Mesendoderm (in vitro differentiated cells): ENCODE data around the gene DNAAF3.
"Not testable (repeated sequence)": the region's sequence is repeated elsewhere in the genome, so short reads cannot be mapped to it uniquely, and the experiment has no call there.

ENCODE experiments used
- DNase-seq: peaks from one replicate; pipeline ENCODE4 v3.0.0; 2013
- H2AK5ac ChIP-seq: 2 replicates; pipeline ENCODE4 v1.6.1; 2013; ENCODE audit warnings: low read length, inconsistent platforms
- H2BK120ac ChIP-seq: 2 replicates; pipeline ENCODE4 v1.6.1; 2013; ENCODE audit warnings: low read depth, mild to moderate bottlenecking, low read length, moderate library complexity, mixed read lengths
- H2BK15ac ChIP-seq: replicated peaks from 2 replicates; pipeline ENCODE4 v1.6.1; 2013; ENCODE audit warnings: low read depth, mild to moderate bottlenecking, moderate library complexity
- H2BK5ac ChIP-seq: 2 replicates; pipeline ENCODE4 v1.6.1; 2013; ENCODE audit warnings: low read length, inconsistent platforms
- H3K18ac ChIP-seq: 2 replicates; pipeline ENCODE4 v1.6.1; 2013; ENCODE audit warnings: mild to moderate bottlenecking, low read length, mixed read lengths
- H3K23ac ChIP-seq: one replicate; pipeline ENCODE4 v1.6.1; 2013; ENCODE audit warnings: low read length
- H3K27ac ChIP-seq: 2 replicates; pipeline ENCODE4 v1.5.1; 2013; ENCODE audit warnings: low read depth, mild to moderate bottlenecking, inconsistent platforms, low read length, moderate library complexity
- H3K27me3 ChIP-seq: 2 replicates; pipeline ENCODE4 v1.6.1; 2013; ENCODE audit warnings: low read length, control low read depth, mild to moderate bottlenecking, inconsistent platforms; ENCODE audit not compliant: insufficient read depth, poor library complexity
- H3K36me3 ChIP-seq: 2 replicates; pipeline ENCODE4 v1.6.1; 2013; ENCODE audit warnings: low read length, inconsistent platforms; ENCODE audit not compliant: control insufficient read depth, insufficient read depth
- H3K4ac ChIP-seq: one replicate; pipeline ENCODE4 v1.6.1; 2013; ENCODE audit warnings: low read depth, mild to moderate bottlenecking, low read length, moderate library complexity
- H3K4me1 ChIP-seq: 2 replicates; pipeline ENCODE4 v1.6.1; 2013; ENCODE audit warnings: low read depth, low read length, inconsistent platforms; ENCODE audit not compliant: control insufficient read depth
- H3K4me2 ChIP-seq: 2 replicates; pipeline ENCODE4 v1.6.1; 2013; ENCODE audit warnings: low read length
- H3K4me3 ChIP-seq: 2 replicates; pipeline ENCODE4 v1.5.1; 2013; ENCODE audit warnings: mild to moderate bottlenecking, low read length
- H3K56ac ChIP-seq: one replicate; pipeline ENCODE4 v1.6.1; 2013; ENCODE audit warnings: low read length
- H3K79me1 ChIP-seq: 2 replicates; pipeline ENCODE4 v1.6.1; 2013; ENCODE audit warnings: low read length, inconsistent platforms
- H3K79me2 ChIP-seq: 2 replicates; pipeline ENCODE4 v1.6.1; 2013; ENCODE audit warnings: mild to moderate bottlenecking, low read length; ENCODE audit not compliant: control insufficient read depth, insufficient read depth
- H3K9ac ChIP-seq: 2 replicates; pipeline ENCODE4 v1.6.1; 2013; ENCODE audit warnings: low read length, inconsistent platforms
- H4K5ac ChIP-seq: one replicate; pipeline ENCODE4 v1.6.1; 2013; ENCODE audit warnings: low read length
- H4K8ac ChIP-seq: one replicate; pipeline ENCODE4 v1.6.1; 2013; ENCODE audit warnings: low read depth, mild to moderate bottlenecking, control low read depth, low read length, moderate library complexity
- WGBS: extraction: QIAGEN DNeasy Blood & Tissue Kit; methylation state at CpG from one replicate; pipeline ENCODE4 v1.1.7; 2013; ENCODE audit warnings: low lambda C conversion rate, missing lambda C conversion rate; ENCODE audit not compliant: insufficient coverage; ENCODE audit errors: extremely low coverage; 5-methylcytosine and 5-hydroxymethylcytosine counted together

The DNAAF3 gene

GRCh38 chr19:55158423-55158822 lies 8.0 kb downstream of the DNAAF3 start:
- H3K9ac ChIP-seq = no peak overlapping the region
- H2BK120ac ChIP-seq = no peak overlapping the region
- no peak overlapping the region for H3K4me2 ChIP-seq
- DNase-seq = no peak
- H2AK5ac ChIP-seq = no peak overlapping the region
- WGBS = no CpG with 5 or more reads among the region's 4 CpGs
- peaks cover 6% of the 10 kb centered on the region for H3K27me3 ChIP-seq
- H3K27ac ChIP-seq = no peak overlapping the region
- H3K36me3 ChIP-seq = no peaks in the 10 kb centered on the region
- no peak overlapping the region for H2BK5ac ChIP-seq
- H3K56ac ChIP-seq = no peak overlapping the region
- no peak overlapping the region for H3K4ac ChIP-seq
- no peak overlapping the region for H2BK15ac ChIP-seq
- no peaks in the 10 kb centered on the region for H3K4me1 ChIP-seq
- no peak overlapping the region for H4K8ac ChIP-seq
- no peak overlapping the region for H3K18ac ChIP-seq
- no peaks in the 10 kb centered on the region for H3K79me1 ChIP-seq
- no peak overlapping the region for H3K23ac ChIP-seq
- no peak overlapping the region for H3K4me3 ChIP-seq
- H3K79me2 ChIP-seq = no peaks in the 10 kb centered on the region
- no peak overlapping the region for H4K5ac ChIP-seq

GRCh38 chr19:55157064-55157908 lies 9.1 kb downstream of the DNAAF3 start, which contains the start of gene TNNI3:
Gene TNNI3 (minus strand): TSS chr19:55157732. CDS start chr19:55157589, 143 bp downstream.
- Histone ChIP-seq H3K56ac (peak within 1 kb of the TSS; percentile 56), H2BK120ac (no peak within 1 kb of the TSS), H3K9ac (no peak within 1 kb of the TSS), H4K8ac (no peak within 1 kb of the TSS), H2BK5ac (no peak within 1 kb of the TSS), H3K4me3 (no peak within 1 kb of the TSS), H3K4ac (no peak within 1 kb of the TSS), H3K79me1 (no peaks in the 10 kb centered on the region), H3K23ac (peak within 1 kb of the TSS; percentile 57), H3K18ac (no peak within 1 kb of the TSS), H3K27ac (no peak within 1 kb of the TSS), H4K5ac (no peak within 1 kb of the TSS), H3K36me3 (no peaks in the 10 kb centered on the region), H3K4me1 (no peaks in the 10 kb centered on the region), H2BK15ac (no peak within 1 kb of the TSS), H3K27me3 (peaks cover 6% of the 10 kb centered on the region), H3K4me2 (peak within 1 kb of the TSS; percentile 14), H3K79me2 (no peaks in the 10 kb centered on the region), H2AK5ac (no peak within 1 kb of the TSS)
- no CpG with 5 or more reads among the region's 39 CpGs for WGBS
- no peak for DNase-seq

- H2BK5ac ChIP-seq = no peak overlapping the region
- peak overlapping the region; percentile 81 for H3K56ac ChIP-seq
- H2BK120ac ChIP-seq = no peak overlapping the region
- H3K27me3 ChIP-seq = no peaks in the 10 kb centered on the region
- no peaks in the 10 kb centered on the region for H3K36me3 ChIP-seq
- no peaks in the 10 kb centered on the region for H3K4me1 ChIP-seq
- no peak overlapping the region for H2BK15ac ChIP-seq
- no peaks in the 10 kb centered on the region for H3K79me1 ChIP-seq
- peak overlapping the region; percentile 63 for H3K9ac ChIP-seq
- H4K5ac ChIP-seq = no peak overlapping the region
- WGBS = no CpG with 5 or more reads among the region's 52 CpGs
- H2AK5ac ChIP-seq = no peak overlapping the region
- H3K4ac ChIP-seq = no peak overlapping the region
- peak overlapping the region; percentile 67 for H3K4me2 ChIP-seq
- H3K18ac ChIP-seq = no peak overlapping the region
- peak; percentile 91 for DNase-seq
- no peak overlapping the region for H3K27ac ChIP-seq
- no peaks in the 10 kb centered on the region for H3K79me2 ChIP-seq
- H3K4me3 ChIP-seq = peak overlapping the region; percentile 26
- H4K8ac ChIP-seq = no peak overlapping the region
- H3K23ac ChIP-seq = peak overlapping the region; percentile 57
Observed at GRCh38 chr19:55156202-55157063, 10.0 kb downstream of the DNAAF3 start.

GRCh38 chr19:55155784-55156183 lies 10.6 kb downstream of the DNAAF3 start:
- H3K4me3 ChIP-seq, DNase-seq, H4K5ac ChIP-seq, H3K79me2 ChIP-seq, H2BK120ac ChIP-seq, H2BK5ac ChIP-seq, H4K8ac ChIP-seq, H3K4me1 ChIP-seq, H3K36me3 ChIP-seq, H2AK5ac ChIP-seq, H3K27me3 ChIP-seq, H3K18ac ChIP-seq, H3K23ac ChIP-seq, H3K79me1 ChIP-seq, H3K4ac ChIP-seq, H2BK15ac ChIP-seq, H3K27ac ChIP-seq: not testable (repeated sequence)
- Histone ChIP-seq H3K4me2 (peak overlapping the region; percentile 67), H3K56ac (peak overlapping the region; percentile 81), H3K9ac (peak overlapping the region; percentile 63)
- no CpG with 5 or more reads among the region's 5 CpGs for WGBS

GRCh38 chr19:55153652-55154264 lies 12.7 kb downstream of the DNAAF3 start:
- WGBS = no CpG with 5 or more reads among the region's 12 CpGs

More at GRCh38 chr19:55153652-55154264, 12.7 kb downstream of the DNAAF3 start:
- H2BK15ac ChIP-seq = no peak overlapping the region
- H3K4ac ChIP-seq = no peak overlapping the region
- H3K4me3 ChIP-seq = no peak overlapping the region
- no peak overlapping the region for H4K5ac ChIP-seq
- H3K36me3 ChIP-seq = no peaks in the 10 kb centered on the region
- no peak overlapping the region for H3K18ac ChIP-seq
- H4K8ac ChIP-seq = no peak overlapping the region
- no peaks in the 10 kb centered on the region for H3K4me1 ChIP-seq
- H3K4me2 ChIP-seq = no peak overlapping the region
- DNase-seq = no peak
- no peak overlapping the region for H2BK5ac ChIP-seq
- no peak overlapping the region for H3K9ac ChIP-seq
- no peak overlapping the region for H2AK5ac ChIP-seq
- H3K27me3 ChIP-seq = no peaks in the 10 kb centered on the region
- H3K56ac ChIP-seq = no peak overlapping the region
- no peak overlapping the region for H3K27ac ChIP-seq
- no peak overlapping the region for H3K23ac ChIP-seq
- no peak overlapping the region for H2BK120ac ChIP-seq
- no peaks in the 10 kb centered on the region for H3K79me1 ChIP-seq
- H3K79me2 ChIP-seq = no peaks in the 10 kb centered on the region
